Trophoblast cell (in vitro differentiated cells and primary cell): ENCODE results near the gene TMEM25.

Experiments used
- DNase-seq, 2 donors: peaks; one replicate each; pipeline ENCODE4 v3.0.0-alpha.2; 2016
- H2AFZ ChIP-seq: 2 replicates; pipeline ENCODE4 v1.6.1; 2013; ENCODE audit warnings: low read length, moderate library complexity, mild to moderate bottlenecking; ENCODE audit not compliant: insufficient read depth, poor library complexity
- H2AK5ac ChIP-seq: 2 replicates; pipeline ENCODE4 v1.6.1; 2013; ENCODE audit warnings: mild to moderate bottlenecking, low read length
- H2BK120ac ChIP-seq: 2 replicates; pipeline ENCODE4 v1.6.1; 2013; ENCODE audit warnings: low read length, mild to moderate bottlenecking, moderate library complexity; ENCODE audit not compliant: insufficient read depth, poor library complexity
- H2BK12ac ChIP-seq: 2 replicates; pipeline ENCODE4 v1.6.1; 2013; ENCODE audit warnings: mild to moderate bottlenecking, low read length, moderate library complexity
- H2BK5ac ChIP-seq: 2 replicates; pipeline ENCODE4 v1.6.1; 2013; ENCODE audit warnings: low read length, low read depth, moderate library complexity, mild to moderate bottlenecking; ENCODE audit not compliant: poor library complexity
- H3K14ac ChIP-seq: 2 replicates; pipeline ENCODE4 v1.6.1; 2013; ENCODE audit warnings: mild to moderate bottlenecking, low read length
- H3K18ac ChIP-seq: 2 replicates; pipeline ENCODE4 v1.6.1; 2013; ENCODE audit warnings: mild to moderate bottlenecking, low read length
- H3K23ac ChIP-seq: 2 replicates; pipeline ENCODE4 v1.6.1; 2013; ENCODE audit warnings: low read length
- H3K27ac ChIP-seq: 2 replicates; pipeline ENCODE4 v1.5.1; 2013; ENCODE audit warnings: low read depth, mild to moderate bottlenecking, inconsistent platforms, low read length, moderate library complexity
- H3K27me3 ChIP-seq: 2 replicates; pipeline ENCODE4 v1.6.1; 2013; ENCODE audit warnings: inconsistent platforms, mild to moderate bottlenecking, low read length, moderate library complexity; ENCODE audit not compliant: insufficient read depth
- H3K36me3 ChIP-seq, 2 experiments: 1 replicate in 1 of 2; 2 replicates in 1 of 2; pipeline ENCODE4 v1.6.1; 2013; ENCODE audit warnings: low read length in 2 of 2, mild to moderate bottlenecking in 2 of 2, moderate library complexity in 1 of 2; ENCODE audit not compliant: insufficient read depth in 2 of 2, control insufficient read depth in 1 of 2
- H3K4ac ChIP-seq: 2 replicates; pipeline ENCODE4 v1.6.1; 2013; ENCODE audit warnings: low read depth, mild to moderate bottlenecking, low read length, moderate library complexity
- H3K4me1 ChIP-seq, 2 experiments: 1 replicate in 1 of 2; 2 replicates in 1 of 2; pipeline ENCODE4 v1.6.1; 2013; ENCODE audit warnings: low read length in 2 of 2, mild to moderate bottlenecking in 2 of 2, moderate library complexity in 1 of 2; ENCODE audit not compliant: insufficient read depth in 2 of 2, control insufficient read depth in 1 of 2
- H3K4me2 ChIP-seq: 2 replicates; pipeline ENCODE4 v1.6.1; 2013; ENCODE audit warnings: inconsistent platforms, mild to moderate bottlenecking, low read length, moderate library complexity
- H3K4me3 ChIP-seq: 2 replicates; pipeline ENCODE4 v1.5.1; 2013; ENCODE audit warnings: mild to moderate bottlenecking, low read depth, low read length, inconsistent platforms
- H3K79me1 ChIP-seq: one replicate; pipeline ENCODE4 v1.6.1; 2013; ENCODE audit warnings: low read length
- H3K79me2 ChIP-seq: 2 replicates; pipeline ENCODE4 v1.6.1; 2013; ENCODE audit warnings: low read length, mild to moderate bottlenecking; ENCODE audit not compliant: control insufficient read depth, insufficient read depth, poor library complexity
- H3K9ac ChIP-seq: 2 replicates; pipeline ENCODE4 v1.6.1; 2013; ENCODE audit warnings: mild to moderate bottlenecking, low read length
- H3K9me3 ChIP-seq: 2 replicates; pipeline ENCODE4 v1.6.1; 2013; ENCODE audit warnings: low read depth, mild to moderate bottlenecking, control low read depth, inconsistent platforms, low read length; ENCODE audit not compliant: insufficient read depth
- H4K12ac ChIP-seq: 2 replicates; pipeline ENCODE4 v1.6.1; 2013; ENCODE audit warnings: low read depth, mild to moderate bottlenecking, low read length, moderate library complexity
- H4K8ac ChIP-seq: 2 replicates; pipeline ENCODE4 v1.6.1; 2013; ENCODE audit warnings: low read depth, mild to moderate bottlenecking, low read length, moderate library complexity
- H4K91ac ChIP-seq: one replicate; pipeline ENCODE4 v1.6.1; 2013; ENCODE audit warnings: low read depth, mild to moderate bottlenecking, low read length, moderate library complexity
- WGBS: extraction: QIAGEN DNeasy Blood & Tissue Kit; methylation state at CpG from one replicate; pipeline ENCODE4 v1.1.7; 2013; ENCODE audit warnings: missing lambda C conversion rate; ENCODE audit not compliant: insufficient read length, insufficient coverage; ENCODE audit errors: extremely low coverage; 5-methylcytosine and 5-hydroxymethylcytosine counted together

The TMEM25 gene

GRCh38 chr11:118544647-118545010, 13.6 kb downstream of the TMEM25 start:
- Histone ChIP-seq H2BK12ac (no peak overlapping the region), H2BK120ac (no peak overlapping the region), H3K18ac (no peak overlapping the region), H2BK5ac (no peak overlapping the region), H3K4ac (no peak overlapping the region), H3K9ac (peak overlapping the region; percentile 9), H3K79me1 (no peaks in the 10 kb centered on the region), H2AK5ac (no peak overlapping the region), H3K27me3 (no peaks in the 10 kb centered on the region), H3K4me1 (peaks cover 2 to 3% of the 10 kb centered on the region in 2 experiments), H4K12ac (no peak overlapping the region), H4K8ac (no peak overlapping the region), H2AFZ (no peak overlapping the region), H3K23ac (no peak overlapping the region), H4K91ac (no peak overlapping the region), H3K9me3 (no peaks in the 10 kb centered on the region), H3K27ac (no peak overlapping the region), H3K79me2 (no peaks in the 10 kb centered on the region), H3K4me2 (no peak overlapping the region), H3K36me3 (peaks cover 6 to 8% of the 10 kb centered on the region in 2 experiments), H3K4me3 (no peak overlapping the region), H3K14ac (no peak overlapping the region)
- WGBS: no CpG with 5 or more reads among the region's 3 CpGs
- DNase-seq: no peak

GRCh38 chr11:118545533-118545932, 14.5 kb downstream of the TMEM25 start:
- DNase-seq: no peak
- H3K79me2 ChIP-seq: no peaks in the 10 kb centered on the region
- H2BK12ac ChIP-seq: no peak overlapping the region
- H3K23ac ChIP-seq: no peak overlapping the region
- no peak overlapping the region for H2AK5ac ChIP-seq
- H3K4ac ChIP-seq: no peak overlapping the region
- H4K12ac ChIP-seq: no peak overlapping the region
- no peak overlapping the region for H2BK5ac ChIP-seq
- H3K27ac ChIP-seq: no peak overlapping the region
- no peak overlapping the region for H2BK120ac ChIP-seq
- H3K4me3 ChIP-seq: no peak overlapping the region
- H3K9ac ChIP-seq: no peak overlapping the region
- H4K91ac ChIP-seq: no peak overlapping the region
- H3K4me2 ChIP-seq: no peak overlapping the region
- H3K27me3 ChIP-seq: no peaks in the 10 kb centered on the region
- H3K9me3 ChIP-seq: no peaks in the 10 kb centered on the region
- H3K18ac ChIP-seq: no peak overlapping the region
- H4K8ac ChIP-seq: no peak overlapping the region
- peaks cover 6 to 8% of the 10 kb centered on the region in 2 experiments for H3K36me3 ChIP-seq
- H3K4me1 ChIP-seq: peaks cover 2 to 3% of the 10 kb centered on the region in 2 experiments
- no peak overlapping the region for H3K14ac ChIP-seq
- H2AFZ ChIP-seq: no peak overlapping the region
- WGBS: no CpG with 5 or more reads among the region's 5 CpGs
- H3K79me1 ChIP-seq: no peaks in the 10 kb centered on the region

- DNase-seq: no peak
- no peaks in the 10 kb centered on the region for H3K79me2 ChIP-seq
- H3K23ac ChIP-seq: no peak overlapping the region
- no peak overlapping the region for H3K14ac ChIP-seq
- WGBS: no CpG with 5 or more reads among the region's 2 CpGs
- H2BK12ac ChIP-seq: no peak overlapping the region
- H3K27me3 ChIP-seq: no peaks in the 10 kb centered on the region
- no peak overlapping the region for H4K8ac ChIP-seq
- no peak overlapping the region for H4K12ac ChIP-seq
- no peak overlapping the region for H3K4me3 ChIP-seq
- no peak overlapping the region for H3K27ac ChIP-seq
- no peak overlapping the region for H2BK5ac ChIP-seq
- peaks cover 2 to 3% of the 10 kb centered on the region in 2 experiments for H3K4me1 ChIP-seq
- H2BK120ac ChIP-seq: no peak overlapping the region
- H4K91ac ChIP-seq: no peak overlapping the region
- no peak overlapping the region for H3K4ac ChIP-seq
- H3K18ac ChIP-seq: no peak overlapping the region
- H2AK5ac ChIP-seq: no peak overlapping the region
- H3K9me3 ChIP-seq: no peaks in the 10 kb centered on the region
- peaks cover 8 to 11% of the 10 kb centered on the region in 2 experiments for H3K36me3 ChIP-seq
- no peak overlapping the region for H3K9ac ChIP-seq
- H2AFZ ChIP-seq: no peak overlapping the region
- no peak overlapping the region for H3K4me2 ChIP-seq
- no peaks in the 10 kb centered on the region for H3K79me1 ChIP-seq
Measured at GRCh38 chr11:118547132-118547531, 16.1 kb downstream of the TMEM25 start.

GRCh38 chr11:118552341-118552740, 21.3 kb downstream of the TMEM25 start:
- H3K36me3 ChIP-seq: peaks cover 13 to 21% of the 10 kb centered on the region in 2 experiments
- no peak overlapping the region for H4K91ac ChIP-seq
- H3K4ac ChIP-seq: no peak overlapping the region
- H2BK120ac ChIP-seq: no peak overlapping the region
- no CpG with 5 or more reads among the region's 4 CpGs for WGBS
- no peak overlapping the region for H3K23ac ChIP-seq
- H2BK5ac ChIP-seq: no peak overlapping the region
- no peak overlapping the region for H2AK5ac ChIP-seq
- H3K4me3 ChIP-seq: no peak overlapping the region
- H3K27ac ChIP-seq: no peak overlapping the region
- DNase-seq: no peak
- H3K27me3 ChIP-seq: no peaks in the 10 kb centered on the region
- no peak overlapping the region for H3K9ac ChIP-seq
- H3K14ac ChIP-seq: no peak overlapping the region
- H3K9me3 ChIP-seq: no peaks in the 10 kb centered on the region
- H4K8ac ChIP-seq: no peak overlapping the region
- no peak overlapping the region for H4K12ac ChIP-seq
- H3K18ac ChIP-seq: no peak overlapping the region
- H3K4me1 ChIP-seq: no peaks in the 10 kb centered on the region
- H3K79me1 ChIP-seq: no peaks in the 10 kb centered on the region
- no peaks in the 10 kb centered on the region for H3K79me2 ChIP-seq
- no peak overlapping the region for H2BK12ac ChIP-seq
- no peak overlapping the region for H3K4me2 ChIP-seq
- no peak overlapping the region for H2AFZ ChIP-seq
